Panc1 (cell line): ENCODE measurements around the gene NFE2L1. TPM values are rescaled to one million over a fixed set of nuclear protein-coding genes. Genes with fewer than 3 reads are reported as not detected.

ENCODE experiments used
- ATAC-seq: fragments of 200-7000 bp; cut with Tn5 transposase; 2 replicates; pipeline ENCODE4 v1.9.1; 2020; ENCODE audit warnings: mild to moderate bottlenecking, moderate library complexity
- BruUV-seq: library from RNA; stranded (reverse); fragments of 400-500 nt; replicated peaks from 2 replicates; lab custom pipeline; 2021; lab: Mats Ljungman, UMichigan
- CTCF ChIA-PET: fragments of 300-600 bp; sonication (Branson Sonifier 250); formaldehyde crosslinking; loops from one replicate; lab custom pipeline; 2022; ENCODE audit warnings: antibody characterized with exemption; lab: Charles Lee
- POLR2A ChIA-PET: fragments of 300-600 bp; sonication (Branson Sonifier 250); formaldehyde crosslinking; loops from one replicate; lab custom pipeline; 2022; ENCODE audit warnings: antibody characterized with exemption; lab: Charles Lee
- DNase-seq: peaks from one replicate; pipeline ENCODE4 v3.0.0-alpha.2; 2010; ENCODE audit warnings: low read depth, low spot score
- H3K27ac ChIP-seq: 2 replicates; pipeline ENCODE4 v1.5.1; 2011; ENCODE audit warnings: mild to moderate bottlenecking, low read length, inconsistent platforms
- H3K27me3 ChIP-seq: fragments of 200-500 bp; sonication (Bioruptor generic); 2 replicates; pipeline ENCODE4 v1.6.0; 2014; ENCODE audit warnings: low read length, inconsistent platforms; ENCODE audit not compliant: control insufficient read depth, insufficient read depth
- H3K36me3 ChIP-seq: fragments of 200-500 bp; sonication (Bioruptor generic); 2 replicates; pipeline ENCODE4 v1.5.1; 2014; ENCODE audit warnings: inconsistent platforms, mild to moderate bottlenecking, low read length, moderate library complexity; ENCODE audit not compliant: control insufficient read depth, insufficient read depth
- H3K4me1 ChIP-seq: 2 replicates; pipeline ENCODE4 v1.5.1; 2011; ENCODE audit warnings: inconsistent platforms, mild to moderate bottlenecking, low read length, moderate library complexity; ENCODE audit not compliant: control insufficient read depth, insufficient read depth
- H3K4me3 ChIP-seq, 2 experiments: 2 replicates each; pipeline ENCODE4 v1.5.1; 2011 to 2012; ENCODE audit warnings: low read depth in 2 of 2, low read length in 2 of 2, mild to moderate bottlenecking in 2 of 2, inconsistent platforms in 1 of 2, moderate library complexity in 1 of 2
- H3K9me3 ChIP-seq: fragments of 200-500 bp; sonication (Bioruptor generic); 2 replicates; pipeline ENCODE4 v1.5.1; 2014; ENCODE audit warnings: low read depth, mild to moderate bottlenecking, inconsistent platforms, low read length, moderate library complexity; ENCODE audit not compliant: control insufficient read depth, insufficient read depth
- CTCF ChIP-seq: fragments of 450-650 bp; IDR thresholded peaks from 2 replicates; pipeline ENCODE4 v1.5.1; 2017; ENCODE audit warnings: mild to moderate bottlenecking
- POLR2AphosphoS5 ChIP-seq: IDR thresholded peaks from 2 replicates; pipeline ENCODE4 v1.6.1; 2012; ENCODE audit warnings: mild to moderate bottlenecking, low read depth, low read length, moderate library complexity
- REST ChIP-seq, 2 experiments: IDR thresholded peaks; 2 replicates each; pipeline ENCODE4 v1.6.1; 2011 to 2012; ENCODE audit warnings: low read depth in 2 of 2, control low read depth in 1 of 2, low read length in 1 of 2, mild to moderate bottlenecking in 1 of 2, moderate library complexity in 1 of 2; ENCODE audit not compliant: insufficient read depth in 1 of 2
- SIN3A ChIP-seq: IDR thresholded peaks from 2 replicates; pipeline ENCODE4 v1.6.1; 2012; ENCODE audit warnings: low read depth, mild to moderate bottlenecking, low read length, moderate library complexity, borderline replicate concordance; ENCODE audit not compliant: insufficient read depth
- TCF7L2 ChIP-seq: IDR thresholded peaks from 2 replicates; pipeline ENCODE4 v1.6.1; 2011; ENCODE audit warnings: mild to moderate bottlenecking, low read depth, low read length, inconsistent platforms
- in situ Hi-C: cut with HindIII; loops from 2 replicates; pipeline ENCODE4 v1.10.0; 2016; ENCODE audit warnings: low sequenced_read_pairs, low pct_unique_long_range_greater_than_20kb
- intact Hi-C: fragments of 100-400 bp; cut with micrococcal nuclease; formaldehyde crosslinking; loops from one replicate; pipeline ENCODE4 v1.10.0; 2022; ENCODE audit not compliant: unreplicated experiment
- total RNA-seq: library from RNA; stranded (reverse); gene quantifications from one replicate; pipeline ENCODE4 v1.2.1, GENCODE V29; 2021; ENCODE audit not compliant: unreplicated experiment

NFE2L1 gene
- total RNA-seq, 1 experiment from 2014 or later = 210 TPM

DNA sequence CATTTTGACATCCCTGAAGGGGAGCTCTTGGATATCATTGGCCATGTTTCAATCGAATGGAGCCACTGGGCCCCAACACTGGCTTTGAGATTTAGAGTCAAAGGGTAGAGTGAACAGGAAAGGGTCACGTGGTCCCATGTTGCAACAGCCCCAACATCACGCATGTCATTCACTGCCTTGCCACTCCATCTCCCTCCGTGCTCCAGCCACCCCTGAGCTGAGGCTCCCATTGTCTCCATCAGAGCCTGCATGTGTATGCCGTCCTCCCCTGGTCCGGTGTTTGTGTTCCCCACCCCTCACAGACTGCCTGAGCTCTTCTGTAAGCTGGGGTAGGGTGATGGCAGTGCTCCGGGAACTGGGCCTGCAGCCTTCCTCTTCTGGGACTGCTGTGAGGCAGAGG lies 12.1 kb downstream of the NFE2L1 start:
- POLR2A ChIA-PET = no interaction called here
- Histone ChIP-seq H3K9me3 (no peaks in the 10 kb centered on the region), H3K36me3 (peaks cover 4% of the 10 kb centered on the region), H3K27ac (no peak overlapping the region), H3K4me1 (peaks cover 8% of the 10 kb centered on the region; the same call in 1 of the 2 replicates), H3K27me3 (no peaks in the 10 kb centered on the region), H3K4me3 (no peak overlapping the region)
- in situ Hi-C loops (no loop called here), intact Hi-C loops (no loop called here)
- CTCF ChIA-PET = no interaction called here
- TF ChIP-seq CTCF (no peak), SIN3A (no peak), TCF7L2 (no peak), POLR2AphosphoS5 (no peak), REST (IDR thresholded peaks at IDR 0.05; ENCODE audit: insufficient read depth in 1 of 2, low read depth in 2 of 2, low read length in 1 of 2) (no peak)
- DNase-seq (no peak), ATAC-seq (no peak)
- BruUV-seq = no TSS peak

- no peak for DNase-seq
- CTCF ChIA-PET = no interaction called here
- POLR2A ChIA-PET = no interaction called here
- in situ Hi-C loops (no loop called here), intact Hi-C loops (no loop called here)
- no peak for ATAC-seq
- Histone ChIP-seq H3K9me3 (no peaks in the 10 kb centered on the region), H3K36me3 (peaks cover 4% of the 10 kb centered on the region), H3K27me3 (no peaks in the 10 kb centered on the region), H3K4me1 (no peaks in the 10 kb centered on the region), H3K4me3 (no peak overlapping the region), H3K27ac (no peak overlapping the region)
- no TSS peak for BruUV-seq
- no peak for TF ChIP-seq TCF7L2
- no peak for TF ChIP-seq SIN3A
- no peak for TF ChIP-seq CTCF
- TF ChIP-seq REST (IDR thresholded peaks at IDR 0.05; ENCODE audit: insufficient read depth in 1 of 2, low read depth in 2 of 2, low read length in 1 of 2) = no peak
- no peak for TF ChIP-seq POLR2AphosphoS5
Measured at GRCh38 chr17:48062273-48062672, 14.1 kb downstream of the NFE2L1 start.
